Right lobe of liver (tissue), 6 donors: Measurements from ENCODE around the gene SNX12. TPM values are rescaled to one million over a fixed set of nuclear protein-coding genes. Genes with fewer than 3 reads are reported as not detected.

ENCODE experiments used
- ATAC-seq, 4 donors: fragments of 200-7000 bp; cut with Tn5 transposase; one replicate each; pipeline ENCODE4 v1.9.1; 2020; ENCODE audit warnings: mild to moderate bottlenecking in 4 of 4, moderate library complexity in 4 of 4
- DNase-seq, 3 donors: peaks; one replicate each; pipeline ENCODE4 v3.0.0-alpha.2; 2020
- H3K27ac ChIP-seq, 3 donors: fragments of 200-600 bp; one replicate each; pipeline ENCODE4 v1.8.0; 2022
- H3K27me3 ChIP-seq, 2 donors: fragments of 200-600 bp; one replicate each; pipeline ENCODE4 v1.8.0; 2022
- H3K36me3 ChIP-seq, 4 donors: fragments of 200-600 bp; sonication (generic) in 1 of 4; one replicate each; pipeline versions ENCODE4 v1.5.1 to v1.8.0; 2017 to 2022; ENCODE audit warnings: control low read depth in 1 of 4
- H3K4me1 ChIP-seq, 4 donors: fragments of 200-600 bp; sonication (generic) in 1 of 4; one replicate each; pipeline versions ENCODE4 v1.5.1 to v1.8.0; 2017 to 2022; ENCODE audit warnings: control low read depth in 1 of 4
- H3K4me3 ChIP-seq, 3 donors: fragments of 200-600 bp; one replicate each; pipeline ENCODE4 v1.8.0; 2022
- H3K9me3 ChIP-seq, 4 donors: fragments of 200-600 bp; sonication (generic) in 1 of 4; one replicate each; pipeline versions ENCODE4 v1.5.1 to v1.8.0; 2017 to 2022; ENCODE audit warnings: control low read depth in 1 of 4
- POLR2A ChIP-seq: fragments of 450-650 bp; IDR thresholded peaks from one replicate; pipeline ENCODE4 v1.6.1; 2017; ENCODE audit warnings: antibody characterized with exemption, mild to moderate bottlenecking
- WGBS: methylation state at CpG from one replicate; pipeline ENCODE4 v1.1.6; 2018; ENCODE audit warnings: low coverage, low lambda C conversion rate; ENCODE audit not compliant: insufficient coverage; ENCODE audit errors: missing lambda C conversion rate; 5-methylcytosine and 5-hydroxymethylcytosine counted together
- intact Hi-C, 2 donors: fragments of 100-400 bp; cut with DNase I; formaldehyde crosslinking; loops; one replicate each; pipeline versions ENCODE4 v1.11.2 to v1.14.1; 2022
- long read RNA-seq: library from polyadenylated mRNA; unstranded; transcript quantifications from one replicate; pipeline ENCODE4 v2.0.0, GENCODE V29; 2019
- total RNA-seq, 6 experiments: library from RNA; depleted of rRNA in 2 of 6; stranded (reverse); fragments of >200 nt in 2 of 6; fragmentation: NEBNext Ultra II Directional in 3 of 6; extraction: Animal tissue kit (Norgen Biotek cat#: 25700) in 3 of 6; gene quantifications; one replicate each; pipeline versions ENCODE4 v1.1.0 to v1.2.4, GENCODE V29; 2016 to 2023
- TF ChIP-seq, protein P1 (sequence below), 4 donors: fragments of 200-600 bp in 3 of 4; fragments of 450-650 bp in 1 of 4; IDR thresholded peaks; one replicate each; pipeline versions ENCODE4 v1.5.1 to v1.8.0; 2016 to 2022; ENCODE audit warnings: antibody characterized with exemption in 4 of 4, mild to moderate bottlenecking in 2 of 4
- donor health status: DM: no; HTN: yes; CAD: no.
- donor health status: DM: no; HTN: no; CAD: no.
- donor health status: DM: no; HTN: no; CAD: no.
- donor health status: DM: no; HTN: yes; CAD: no.
- donor health status: DM: no; HTN: yes; CAD: no.

The SNX12 gene
- total RNA-seq: 10 to 100 TPM; 21.2 to 31.1 (median 24.1) TPM
- long read RNA-seq, partial matches to known transcripts: 0 of 1 reads
- long read RNA-seq, other reads (novel, unspliced or antisense): 1 of 1 reads

DNA sequence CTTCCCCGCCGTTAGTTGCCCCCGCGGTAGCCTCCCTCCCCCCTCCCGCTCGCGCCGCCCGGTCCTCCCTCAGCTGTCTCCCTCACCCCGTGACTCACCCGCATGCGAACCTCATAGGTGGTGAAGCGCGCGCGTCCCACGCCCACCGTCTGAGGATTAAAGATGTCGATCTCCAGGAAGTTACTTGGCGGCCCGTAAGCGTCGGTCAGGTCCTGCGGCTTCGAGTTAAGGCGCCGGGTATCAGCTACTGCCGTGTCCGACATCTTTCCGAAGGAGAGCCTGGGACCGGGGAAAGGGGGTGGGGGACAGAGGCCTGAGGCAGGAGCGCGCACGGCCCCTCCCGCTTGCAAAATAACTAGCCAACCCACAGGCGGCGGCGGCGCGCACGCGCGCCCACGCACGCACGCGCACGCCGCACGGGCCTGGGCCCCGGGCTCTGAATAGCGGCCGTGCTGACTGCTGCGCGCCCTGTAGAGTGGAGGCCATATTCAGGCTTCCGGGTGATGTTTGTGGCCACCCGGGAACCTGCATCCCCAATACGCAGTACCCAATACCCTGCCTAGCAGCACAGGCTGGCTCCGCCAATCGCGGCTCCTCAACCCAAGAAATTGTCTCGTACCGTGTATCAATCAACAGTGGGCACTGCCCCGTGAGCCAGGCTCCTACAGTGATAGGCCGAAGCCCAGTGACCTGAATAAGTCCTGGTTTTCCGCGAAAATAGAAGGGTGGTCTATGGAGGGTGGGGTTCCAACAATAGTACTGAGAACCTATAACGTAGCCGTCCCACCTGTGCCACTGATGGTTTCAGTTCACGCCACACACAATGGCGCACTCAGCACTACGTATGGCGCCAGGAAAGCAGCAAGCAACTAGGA is at the start of gene SNX12:
Gene SNX12, minus strand, starts transcription at position 291 of the 875 bp plus-strand sequence. Its CDS starts 28 bp downstream, at position 263.
- 13% methylated on average over 31 of the region's 73 CpGs for WGBS
- intact Hi-C loops: no loop called here

DNA sequence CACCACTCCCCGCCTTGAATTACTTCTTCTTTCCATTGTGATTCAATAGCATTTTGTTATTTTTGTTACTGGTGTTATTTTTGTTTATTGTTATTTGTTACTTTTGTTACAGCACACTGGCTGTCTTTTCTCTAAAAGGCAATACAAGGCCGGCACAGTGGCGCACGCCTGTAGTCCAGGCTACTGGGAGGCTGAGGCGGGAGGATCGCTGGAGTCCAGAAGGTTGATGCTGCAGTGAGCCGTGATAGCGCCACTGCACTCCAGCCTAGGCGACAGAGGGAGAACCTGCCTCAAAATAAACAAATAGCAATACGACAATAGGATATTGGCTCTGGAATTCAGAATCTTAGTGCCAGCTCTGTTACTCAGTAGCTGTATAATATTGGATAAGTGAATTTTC is 49.2 kb upstream of the SNX12 start:
- no peak for ATAC-seq
- intact Hi-C loops: no loop called here
- Histone ChIP-seq H3K4me1 (no peaks in the 10 kb centered on the region), H3K27ac (no peak overlapping the region), H3K9me3 (no peaks in the 10 kb centered on the region), H3K36me3 (peaks cover 0 to 10% (median 1%) of the 10 kb centered on the region in 4 donors), H3K4me3 (no peak overlapping the region), H3K27me3 (no peaks in the 10 kb centered on the region)
- no peak for DNase-seq
- TF ChIP-seq, protein P1, sequence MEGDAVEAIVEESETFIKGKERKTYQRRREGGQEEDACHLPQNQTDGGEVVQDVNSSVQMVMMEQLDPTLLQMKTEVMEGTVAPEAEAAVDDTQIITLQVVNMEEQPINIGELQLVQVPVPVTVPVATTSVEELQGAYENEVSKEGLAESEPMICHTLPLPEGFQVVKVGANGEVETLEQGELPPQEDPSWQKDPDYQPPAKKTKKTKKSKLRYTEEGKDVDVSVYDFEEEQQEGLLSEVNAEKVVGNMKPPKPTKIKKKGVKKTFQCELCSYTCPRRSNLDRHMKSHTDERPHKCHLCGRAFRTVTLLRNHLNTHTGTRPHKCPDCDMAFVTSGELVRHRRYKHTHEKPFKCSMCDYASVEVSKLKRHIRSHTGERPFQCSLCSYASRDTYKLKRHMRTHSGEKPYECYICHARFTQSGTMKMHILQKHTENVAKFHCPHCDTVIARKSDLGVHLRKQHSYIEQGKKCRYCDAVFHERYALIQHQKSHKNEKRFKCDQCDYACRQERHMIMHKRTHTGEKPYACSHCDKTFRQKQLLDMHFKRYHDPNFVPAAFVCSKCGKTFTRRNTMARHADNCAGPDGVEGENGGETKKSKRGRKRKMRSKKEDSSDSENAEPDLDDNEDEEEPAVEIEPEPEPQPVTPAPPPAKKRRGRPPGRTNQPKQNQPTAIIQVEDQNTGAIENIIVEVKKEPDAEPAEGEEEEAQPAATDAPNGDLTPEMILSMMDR (IDR thresholded peaks at IDR 0.05): no peak
- WGBS: 76% methylated on average over 10 of the region's 10 CpGs

More for the DNA sequence above, at the start of gene SNX12:
- Histone ChIP-seq H3K9me3 (no peaks in the 10 kb centered on the region), H3K27me3 (no peaks in the 10 kb centered on the region), H3K4me3 (peak within 1 kb of the TSS; percentile 47 to 62 (median 61)), H3K27ac (peak within 1 kb of the TSS; percentile 36 to 54 (median 42)), H3K4me1 (peaks cover 0 to 2% (median 0%) of the 10 kb centered on the region in 4 donors), H3K36me3 (no peaks in the 10 kb centered on the region)
- ATAC-seq (peak; percentile 97 to 99 (median 99)), DNase-seq (peak; percentile 89 to 93 (median 92))
- TF ChIP-seq, protein P1 (IDR thresholded peaks at IDR 0.05): peak in 1 of 4 donors; percentile 91
- peak; percentile 31 for TF ChIP-seq POLR2A

DNA sequence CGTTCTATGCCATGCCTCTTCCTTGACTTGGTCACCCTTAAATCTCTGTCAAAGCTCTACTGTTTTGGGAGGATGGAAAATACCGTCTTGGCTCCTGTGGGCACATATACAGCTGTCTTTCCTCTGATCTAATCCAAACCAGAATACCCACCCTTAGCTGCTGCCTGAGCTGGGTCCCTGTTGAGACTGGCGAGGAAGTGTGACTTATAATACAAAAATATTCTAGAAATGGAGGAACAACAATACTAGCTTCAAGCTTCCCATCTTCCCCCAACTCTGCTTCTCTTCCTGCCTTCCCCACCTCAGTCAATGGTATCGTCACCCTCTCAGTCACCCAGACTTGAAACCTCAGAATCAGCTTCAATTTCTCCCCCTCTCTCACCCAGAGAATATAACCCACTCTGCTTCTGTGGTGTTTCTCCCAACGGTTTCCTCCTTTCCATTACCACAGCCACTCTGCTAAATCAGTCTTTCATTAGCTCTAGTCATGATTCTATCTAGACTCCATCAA is 43.8 kb upstream of the SNX12 start:
- ATAC-seq (peak in 1 of 4 donors; percentile 20), DNase-seq (peak in 1 of 3 donors; percentile 1)
- H3K36me3 ChIP-seq: no peaks in the 10 kb centered on the region
- no peak overlapping the region for H3K4me3 ChIP-seq
- H3K9me3 ChIP-seq: no peaks in the 10 kb centered on the region
- WGBS: 40% methylated on average over 5 of the region's 5 CpGs
- TF ChIP-seq, protein P1 (IDR thresholded peaks at IDR 0.05): no peak
- no peak for TF ChIP-seq POLR2A
- no peaks in the 10 kb centered on the region for H3K4me1 ChIP-seq
- peak overlapping the region in 1 of 3 donors; percentile 19 for H3K27ac ChIP-seq
- H3K27me3 ChIP-seq: no peaks in the 10 kb centered on the region
- intact Hi-C loops: no loop called here

DNA sequence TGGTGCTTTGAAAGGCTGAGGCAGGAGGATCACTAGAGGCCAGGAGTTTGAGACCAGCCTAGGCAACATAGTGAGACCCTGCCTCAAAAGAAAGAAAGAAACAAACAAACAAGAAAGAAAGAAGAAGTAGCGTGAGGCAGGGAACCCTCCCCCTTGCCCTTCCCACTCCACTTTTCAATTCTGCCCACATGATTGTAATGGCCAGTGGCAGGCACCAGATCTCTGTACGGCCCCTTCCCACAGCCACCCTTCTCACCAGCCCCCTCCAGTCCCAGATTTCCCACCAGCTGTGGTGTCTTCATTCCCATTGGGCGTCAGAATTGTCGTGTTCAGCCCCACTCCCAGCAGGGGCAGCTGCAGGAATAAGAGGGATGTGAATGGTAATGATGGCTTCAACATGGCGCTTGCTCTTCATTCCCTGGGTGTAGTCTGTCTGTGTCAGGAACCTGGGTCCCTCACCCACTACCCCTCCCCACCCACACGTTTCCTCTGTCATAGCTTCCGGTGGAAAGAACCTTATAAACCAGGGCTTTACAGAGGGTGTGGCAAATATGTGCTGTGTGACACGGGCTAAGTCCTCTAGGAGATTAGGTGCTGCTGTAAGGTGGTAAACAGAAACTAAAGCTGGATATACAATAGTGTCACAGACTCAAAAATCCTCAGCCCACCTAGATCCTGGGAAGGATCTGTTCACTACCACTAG is 43.2 kb upstream of the SNX12 start, which contains the start of gene IL2RG:
Gene IL2RG, minus strand, starts transcription at position 437 of the 703 bp plus-strand sequence. Its CDS starts 38 bp downstream, at position 399.
- peak within 1 kb of the TSS in 2 of 3 donors; percentile 3 to 40 for H3K27ac ChIP-seq

More for the DNA sequence above, 43.2 kb upstream of the SNX12 start, which contains the start of gene IL2RG:
- H3K4me3 ChIP-seq: peak within 1 kb of the TSS in 1 of 3 donors; percentile 1
- no peaks in the 10 kb centered on the region for H3K9me3 ChIP-seq
- 38% methylated on average over 7 of the region's 8 CpGs for whole genome bisulfite sequencing
- intact Hi-C loops: no loop called here
- no peaks in the 10 kb centered on the region for H3K27me3 ChIP-seq
- no peaks in the 10 kb centered on the region for H3K4me1 ChIP-seq
- H3K36me3 ChIP-seq: no peaks in the 10 kb centered on the region
- DNase-seq: peak in 1 of 3 donors; percentile 34
- ATAC-seq: peak; percentile 51 to 71 (median 60)
- TF ChIP-seq POLR2A: peak; percentile 47
- TF ChIP-seq, protein P1 (IDR thresholded peaks at IDR 0.05): no peak
